GM10266 (cell line): ENCODE data around the gene SHISA3.

Source experiments
- DNase-seq: peaks from one replicate; pipeline ENCODE4 v3.0.0; 2012; ENCODE audit errors: extremely low spot score
- CTCF ChIP-seq: IDR thresholded peaks from 2 replicates; pipeline ENCODE4 v1.5.1; 2012; ENCODE audit warnings: mild to moderate bottlenecking, low read depth; ENCODE audit not compliant: control insufficient read depth, insufficient read depth; ENCODE audit errors: missing control alignments

The SHISA3 gene

GRCh38 chr4:42396752-42397634, at the start of gene SHISA3:
Gene SHISA3, plus strand, starts transcription at chr4:42397488. Its CDS starts 569 bp downstream, at chr4:42398057.
- no peak for TF ChIP-seq CTCF
- peak; percentile 50 for DNase-seq

- no peak for DNase-seq
Measured at GRCh38 chr4:42348247-42348646, 49.0 kb upstream of the SHISA3 start.

DNA sequence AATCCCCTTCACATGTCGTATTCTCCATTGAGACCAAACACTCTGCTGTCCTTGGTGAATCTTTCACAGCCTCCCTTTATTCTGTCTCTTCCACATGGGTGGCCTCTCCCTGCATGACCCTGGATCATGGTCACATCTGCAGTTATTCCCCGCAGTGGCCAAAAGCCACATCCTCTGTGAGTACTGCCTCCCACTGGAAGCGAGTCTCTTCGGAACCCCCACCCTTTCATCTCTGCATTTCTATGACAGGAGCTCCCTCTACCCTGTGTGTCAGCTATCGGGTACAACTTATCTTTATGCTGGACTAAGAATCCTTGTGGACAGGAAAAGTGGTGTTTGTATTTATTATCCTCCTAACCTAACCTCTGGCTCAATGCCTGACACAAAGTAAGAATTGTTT, 48.6 kb upstream of the SHISA3 start:
- no peak for DNase-seq
- no peak for TF ChIP-seq CTCF

More at GRCh38 chr4:42348247-42348646, 49.0 kb upstream of the SHISA3 start:
- no peak for TF ChIP-seq CTCF

- DNase-seq, result no peak
- no peak for TF ChIP-seq CTCF
Measured at GRCh38 chr4:42350611-42351182, 46.6 kb upstream of the SHISA3 start.

DNA sequence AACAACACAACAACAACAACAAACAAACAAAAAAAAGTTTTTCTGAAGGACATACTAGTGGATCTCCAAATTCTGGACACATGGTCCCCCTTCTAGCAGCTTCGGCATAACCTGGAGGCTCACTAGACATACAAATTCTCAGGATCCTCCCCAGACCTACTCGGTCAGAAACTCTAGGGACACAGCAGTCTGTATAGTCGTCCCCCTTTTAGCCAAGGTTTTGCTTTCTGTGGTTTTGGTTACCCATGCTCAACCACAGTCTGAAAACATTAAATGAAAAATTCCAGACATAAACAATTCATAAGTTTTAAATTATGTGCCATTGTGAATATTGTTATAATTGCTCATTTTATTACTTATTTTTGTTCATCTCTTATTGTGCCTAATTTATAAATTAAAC, 45.2 kb upstream of the SHISA3 start:
- no peak for TF ChIP-seq CTCF
- DNase-seq, result no peak

DNA sequence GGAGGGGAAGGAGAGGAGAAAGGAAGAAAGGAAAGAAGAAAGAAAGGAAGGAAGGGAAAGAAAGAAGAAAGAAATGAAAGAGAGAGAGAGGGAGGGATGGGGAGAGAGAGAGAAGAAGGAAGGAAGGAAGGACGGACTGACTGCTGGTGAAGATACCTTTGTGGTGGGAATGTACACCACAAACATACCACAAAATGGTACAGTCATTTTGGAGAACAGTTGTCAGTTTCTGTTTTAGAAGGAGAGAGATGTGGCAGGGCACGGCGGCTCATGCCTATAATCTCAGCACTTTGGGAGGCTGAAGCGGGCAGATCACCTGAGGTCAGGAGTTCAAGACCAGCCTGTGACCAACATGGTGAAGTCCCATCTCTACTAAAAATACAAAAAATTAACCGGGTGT, 40.0 kb upstream of the SHISA3 start:
- no peak for DNase-seq
- TF ChIP-seq CTCF, result no peak

GRCh38 chr4:42359711-42360110, 37.6 kb upstream of the SHISA3 start:
- no peak for DNase-seq
- TF ChIP-seq CTCF, result no peak
